Ishikawa (cell line): ENCODE data around the gene EYA3.
A peak's percentile ranks its signal among the peaks of the same experiment; 100 is the strongest.

Source experiments
- CREB1 ChIP-seq: IDR thresholded peaks from 2 replicates; pipeline ENCODE4 v1.6.1; 2012; ENCODE audit warnings: low read depth
- EGR1 ChIP-seq: IDR thresholded peaks from 2 replicates; pipeline ENCODE4 v1.6.1; 2012
- EP300 ChIP-seq: IDR thresholded peaks from 2 replicates; pipeline ENCODE4 v1.6.1; 2012; ENCODE audit warnings: borderline replicate concordance
- FOXM1 ChIP-seq: IDR thresholded peaks from 2 replicates; pipeline ENCODE4 v1.6.1; 2012; ENCODE audit warnings: low read depth, borderline replicate concordance
- MAX ChIP-seq: IDR thresholded peaks from 2 replicates; pipeline ENCODE4 v1.6.1; 2012
- NFIC ChIP-seq: IDR thresholded peaks from 2 replicates; pipeline ENCODE4 v1.6.1; 2012
- RAD21 ChIP-seq: IDR thresholded peaks from 2 replicates; pipeline ENCODE4 v1.6.1; 2012; ENCODE audit warnings: low read depth
- REST ChIP-seq: IDR thresholded peaks from 2 replicates; pipeline ENCODE4 v1.6.1; 2012; ENCODE audit warnings: low read depth, mild to moderate bottlenecking
- TAF1 ChIP-seq: IDR thresholded peaks from 2 replicates; pipeline ENCODE4 v1.6.1; 2012; ENCODE audit warnings: low read depth, mild to moderate bottlenecking
- TEAD4 ChIP-seq: IDR thresholded peaks from 2 replicates; pipeline ENCODE4 v1.6.1; 2012
- YY1 ChIP-seq: IDR thresholded peaks from 2 replicates; pipeline ENCODE4 v1.6.1; 2012; ENCODE audit warnings: low read depth
- TF ChIP-seq, protein P1 (sequence below): IDR thresholded peaks from 2 replicates; pipeline ENCODE4 v1.6.1; 2012

DNA sequence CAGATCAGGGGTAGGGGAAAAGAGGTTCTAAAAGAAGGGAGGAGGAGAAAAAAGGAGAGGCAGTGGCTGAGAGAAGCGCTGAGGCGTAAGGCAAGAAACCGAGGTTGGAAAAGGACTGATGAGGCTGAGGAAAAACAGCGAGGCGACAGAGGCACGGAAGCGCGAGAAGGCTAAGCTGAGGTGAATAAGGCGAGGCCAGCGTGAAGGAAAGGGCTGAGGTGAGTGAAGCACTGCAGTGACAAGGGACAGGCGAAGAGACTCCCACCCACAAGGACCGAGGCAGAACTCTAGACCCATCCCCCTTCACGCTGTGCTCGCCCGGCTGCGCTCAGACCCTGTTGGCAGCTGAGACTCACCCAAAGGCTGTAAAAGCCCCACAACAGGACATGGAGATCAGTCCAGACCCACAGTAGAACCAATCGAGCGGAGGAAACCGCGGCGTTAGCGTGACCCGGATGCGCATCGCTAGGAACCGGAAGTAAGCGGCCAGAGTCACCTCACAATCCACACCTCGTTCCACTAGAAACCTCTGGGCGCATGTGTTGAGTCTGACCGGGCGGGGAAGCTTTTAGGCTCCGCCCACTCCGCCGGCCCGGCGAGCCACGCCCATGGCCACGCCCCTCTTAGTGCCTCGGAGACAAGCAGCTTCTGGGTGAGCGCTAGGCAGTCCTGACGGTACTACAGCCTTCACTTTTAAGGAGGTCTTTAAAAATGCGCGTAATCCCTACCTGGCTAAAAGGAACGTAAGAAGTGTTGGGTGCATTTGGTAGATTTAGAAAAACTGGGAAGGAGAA is at the start of gene EYA3:
- TF ChIP-seq MAX (peak; percentile 89), TEAD4 (0 out of 2 replicates have a peak, but pooled peaks have one; percentile 16), FOXM1 (no peak), RAD21 (no peak), REST (no peak), YY1 (0 out of 2 replicates have a peak, but pooled peaks have one; percentile 43), TAF1 (peak; percentile 82), EP300 (no peak), EGR1 (no peak), NFIC (no peak), CREB1 (no peak)
- TF ChIP-seq, protein P1, sequence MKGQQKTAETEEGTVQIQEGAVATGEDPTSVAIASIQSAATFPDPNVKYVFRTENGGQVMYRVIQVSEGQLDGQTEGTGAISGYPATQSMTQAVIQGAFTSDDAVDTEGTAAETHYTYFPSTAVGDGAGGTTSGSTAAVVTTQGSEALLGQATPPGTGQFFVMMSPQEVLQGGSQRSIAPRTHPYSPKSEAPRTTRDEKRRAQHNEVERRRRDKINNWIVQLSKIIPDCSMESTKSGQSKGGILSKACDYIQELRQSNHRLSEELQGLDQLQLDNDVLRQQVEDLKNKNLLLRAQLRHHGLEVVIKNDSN = peak; percentile 38; the same call in 1 of the 2 replicates
